ENCODE data around the gene NLGN2. TPM values are rescaled to one million over a fixed set of nuclear protein-coding genes. Genes with fewer than 3 reads are reported as not detected.

The NLGN2 gene
- total RNA-seq, 1 experiment from 2014 or later, result 36.9 TPM

GRCh38 chr17:7383371-7383741 is 24.3 kb upstream of the NLGN2 start:
- H3K9me3 ChIP-seq (ENCODE audit: low read depth, low read length, poor library complexity, severe bottlenecking), result no peaks in the 10 kb centered on the region
- DNase-seq (ENCODE audit: low spot score), result no peak
- H3K27me3 ChIP-seq (replicated peaks; ENCODE audit: insufficient read depth, low read depth, low read length, poor library complexity), result no peaks in the 10 kb centered on the region
- ChIA-PET POLR2A (ENCODE audit: low non-redundant PET) (no interaction called here), CTCF (no interaction called here)
- peak overlapping the region; percentile 44 for H3K4me3 ChIP-seq (ENCODE audit: low read depth, low read length, poor library complexity, severe bottlenecking)
- BruUV-seq (replicated peaks), result no TSS peak
- no peaks in the 10 kb centered on the region for H3K4me1 ChIP-seq (ENCODE audit: insufficient read depth, low read length, poor library complexity, severe bottlenecking)
- intact Hi-C loops (cut with micrococcal nuclease; ENCODE audit: unreplicated experiment), result no loop called here
- no peak for TF ChIP-seq EZH2 (IDR thresholded peaks at IDR 0.05; ENCODE audit: borderline replicate concordance, low read depth, low read length, poor library complexity, severe bottlenecking)
- TF ChIP-seq, protein P1, sequence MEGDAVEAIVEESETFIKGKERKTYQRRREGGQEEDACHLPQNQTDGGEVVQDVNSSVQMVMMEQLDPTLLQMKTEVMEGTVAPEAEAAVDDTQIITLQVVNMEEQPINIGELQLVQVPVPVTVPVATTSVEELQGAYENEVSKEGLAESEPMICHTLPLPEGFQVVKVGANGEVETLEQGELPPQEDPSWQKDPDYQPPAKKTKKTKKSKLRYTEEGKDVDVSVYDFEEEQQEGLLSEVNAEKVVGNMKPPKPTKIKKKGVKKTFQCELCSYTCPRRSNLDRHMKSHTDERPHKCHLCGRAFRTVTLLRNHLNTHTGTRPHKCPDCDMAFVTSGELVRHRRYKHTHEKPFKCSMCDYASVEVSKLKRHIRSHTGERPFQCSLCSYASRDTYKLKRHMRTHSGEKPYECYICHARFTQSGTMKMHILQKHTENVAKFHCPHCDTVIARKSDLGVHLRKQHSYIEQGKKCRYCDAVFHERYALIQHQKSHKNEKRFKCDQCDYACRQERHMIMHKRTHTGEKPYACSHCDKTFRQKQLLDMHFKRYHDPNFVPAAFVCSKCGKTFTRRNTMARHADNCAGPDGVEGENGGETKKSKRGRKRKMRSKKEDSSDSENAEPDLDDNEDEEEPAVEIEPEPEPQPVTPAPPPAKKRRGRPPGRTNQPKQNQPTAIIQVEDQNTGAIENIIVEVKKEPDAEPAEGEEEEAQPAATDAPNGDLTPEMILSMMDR (conservative IDR thresholded peaks at IDR 0.05; ENCODE audit: low read depth, low read length), result no peak
- no peak overlapping the region for H3K27ac ChIP-seq (ENCODE audit: low read depth, low read length, poor library complexity, severe bottlenecking)
- no peaks in the 10 kb centered on the region for H3K36me3 ChIP-seq (ENCODE audit: insufficient read depth, low read length, poor library complexity, severe bottlenecking)

DNA sequence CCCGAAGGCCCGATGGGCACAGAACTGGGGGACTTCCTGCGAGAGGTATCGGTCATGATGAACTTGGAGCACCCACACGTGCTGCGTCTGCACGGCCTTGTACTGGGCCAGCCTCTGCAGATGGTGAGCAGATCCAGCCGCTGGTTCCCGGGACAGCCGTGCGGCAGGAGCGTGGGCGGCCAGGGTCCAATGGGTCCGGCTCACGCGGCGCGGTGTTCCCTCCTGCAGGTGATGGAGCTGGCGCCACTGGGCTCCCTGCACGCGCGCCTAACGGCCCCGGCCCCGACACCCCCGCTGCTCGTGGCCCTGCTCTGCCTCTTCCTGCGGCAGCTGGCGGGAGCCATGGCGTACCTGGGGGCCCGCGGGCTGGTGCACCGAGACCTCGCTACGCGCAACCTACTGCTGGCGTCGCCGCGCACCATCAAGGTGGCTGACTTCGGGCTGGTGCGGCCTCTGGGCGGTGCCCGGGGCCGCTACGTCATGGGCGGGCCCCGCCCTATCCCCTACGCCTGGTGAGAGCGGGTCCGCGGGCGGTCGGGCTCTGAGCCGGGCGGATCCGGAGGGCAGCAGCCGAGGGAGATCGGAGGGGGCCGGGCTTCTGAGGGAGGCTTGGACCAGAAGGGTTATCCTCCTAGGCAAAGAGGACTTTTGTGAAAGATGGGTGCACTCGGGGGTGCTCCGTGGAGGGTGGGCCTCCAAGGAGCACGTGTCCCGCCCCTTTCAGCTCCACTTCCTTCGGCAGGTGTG is 23.7 kb upstream of the NLGN2 start:
- peak; percentile 74 for DNase-seq (ENCODE audit: low spot score)
- BruUV-seq (replicated peaks), result no TSS peak
- intact Hi-C loops (cut with micrococcal nuclease; ENCODE audit: unreplicated experiment), result no loop called here
- TF ChIP-seq, protein P1 (conservative IDR thresholded peaks at IDR 0.05; ENCODE audit: low read depth, low read length), result no peak
- no peak for TF ChIP-seq EZH2 (IDR thresholded peaks at IDR 0.05; ENCODE audit: borderline replicate concordance, low read depth, low read length, poor library complexity, severe bottlenecking)
- Histone ChIP-seq H3K9me3 (ENCODE audit: low read depth, low read length, poor library complexity, severe bottlenecking) (no peaks in the 10 kb centered on the region), H3K36me3 (ENCODE audit: insufficient read depth, low read length, poor library complexity, severe bottlenecking) (no peaks in the 10 kb centered on the region), H3K27ac (ENCODE audit: low read depth, low read length, poor library complexity, severe bottlenecking) (no peak overlapping the region), H3K4me3 (ENCODE audit: low read depth, low read length, poor library complexity, severe bottlenecking) (peak overlapping the region; percentile 44), H3K27me3 (replicated peaks; ENCODE audit: insufficient read depth, low read depth, low read length, poor library complexity) (no peaks in the 10 kb centered on the region), H3K4me1 (ENCODE audit: insufficient read depth, low read length, poor library complexity, severe bottlenecking) (no peaks in the 10 kb centered on the region)
- ChIA-PET CTCF (no interaction called here), POLR2A (ENCODE audit: low non-redundant PET) (no interaction called here)

DNA sequence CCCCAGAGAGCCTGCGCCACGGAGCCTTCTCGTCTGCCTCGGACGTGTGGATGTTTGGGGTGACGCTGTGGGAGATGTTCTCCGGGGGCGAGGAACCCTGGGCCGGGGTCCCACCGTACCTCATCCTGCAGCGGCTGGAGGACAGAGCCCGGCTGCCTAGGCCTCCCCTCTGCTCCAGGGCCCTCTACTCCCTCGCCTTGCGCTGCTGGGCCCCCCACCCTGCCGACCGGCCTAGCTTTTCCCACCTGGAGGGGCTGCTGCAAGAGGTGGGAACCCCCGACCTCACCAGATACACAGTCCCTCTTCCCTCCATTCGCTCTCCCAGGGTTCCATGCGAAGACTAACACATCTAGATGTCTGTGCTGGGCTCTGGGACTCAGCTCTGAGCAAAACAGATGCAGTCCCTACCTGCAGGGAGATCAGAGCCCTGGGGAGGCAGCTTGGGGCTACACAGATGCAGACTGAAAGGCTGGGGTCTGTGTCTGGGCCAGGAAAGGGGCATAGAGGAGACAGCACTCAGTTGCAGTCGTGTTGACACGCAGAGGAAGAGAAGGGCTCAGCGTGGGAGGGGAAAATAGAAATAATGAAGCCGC is 23.1 kb upstream of the NLGN2 start:
- Histone ChIP-seq H3K9me3 (ENCODE audit: low read depth, low read length, poor library complexity, severe bottlenecking) (no peaks in the 10 kb centered on the region), H3K27me3 (replicated peaks; ENCODE audit: insufficient read depth, low read depth, low read length, poor library complexity) (no peaks in the 10 kb centered on the region), H3K27ac (ENCODE audit: low read depth, low read length, poor library complexity, severe bottlenecking) (no peak overlapping the region), H3K36me3 (ENCODE audit: insufficient read depth, low read length, poor library complexity, severe bottlenecking) (no peaks in the 10 kb centered on the region), H3K4me1 (ENCODE audit: insufficient read depth, low read length, poor library complexity, severe bottlenecking) (no peaks in the 10 kb centered on the region), H3K4me3 (ENCODE audit: low read depth, low read length, poor library complexity, severe bottlenecking) (peak overlapping the region; percentile 44)
- DNase-seq (ENCODE audit: low spot score), result no peak
- intact Hi-C loops (cut with micrococcal nuclease; ENCODE audit: unreplicated experiment), result no loop called here
- no peak for TF ChIP-seq EZH2 (IDR thresholded peaks at IDR 0.05; ENCODE audit: borderline replicate concordance, low read depth, low read length, poor library complexity, severe bottlenecking)
- TF ChIP-seq, protein P1 (conservative IDR thresholded peaks at IDR 0.05; ENCODE audit: low read depth, low read length), result no peak
- CTCF ChIA-PET, result no interaction called here
- POLR2A ChIA-PET (ENCODE audit: low non-redundant PET), result no interaction called here
- no TSS peak for BruUV-seq (replicated peaks)
